Ovary (tissue), 9 donors: ENCODE results near the gene TEX13B. TPM values are rescaled to one million over a fixed set of nuclear protein-coding genes. Genes with fewer than 3 reads are reported as not detected.
"Not testable (repeated sequence)": the region's sequence is repeated elsewhere in the genome, so short reads cannot be mapped to it uniquely, and the experiment has no call there.

Experiments
- DNase-seq, 5 donors: peaks; one replicate each; pipeline ENCODE4 v3.0.0-alpha.2; 2019 to 2020
- H3K27ac ChIP-seq, 2 donors: fragments of 200-600 bp; one replicate each; pipeline versions ENCODE4 v1.5.1 to v1.8.0; 2019 to 2022
- H3K27me3 ChIP-seq: fragments of 200-600 bp; one replicate; pipeline ENCODE4 v1.8.0; 2022
- H3K36me3 ChIP-seq: fragments of 200-600 bp; sonication (generic); one replicate; pipeline ENCODE4 v1.5.1; 2019
- H3K4me1 ChIP-seq: one replicate; pipeline ENCODE4 v1.8.1; 2013; ENCODE audit warnings: mild to moderate bottlenecking, moderate library complexity; ENCODE audit not compliant: insufficient read depth
- H3K4me3 ChIP-seq: fragments of 200-600 bp; sonication (generic); one replicate; pipeline ENCODE4 v1.5.1; 2017
- H3K9me3 ChIP-seq, 2 donors: fragments of 200-600 bp in 1 of 2; sonication (generic) in 1 of 2; one replicate each; pipeline versions ENCODE4 v1.5.1 to v1.8.1; 2013 to 2019; ENCODE audit warnings: mild to moderate bottlenecking in 1 of 2, moderate library complexity in 1 of 2
- CTCF ChIP-seq, 3 donors: fragments of 450-650 bp in 2 of 3; fragments of 200-600 bp in 1 of 3; IDR thresholded peaks; one replicate each; pipeline versions ENCODE4 v1.5.1 to v1.8.0; 2016 to 2022; ENCODE audit warnings: antibody characterized with exemption in 3 of 3, mild to moderate bottlenecking in 1 of 3
- EP300 ChIP-seq: sonication (generic); formaldehyde crosslinking; IDR thresholded peaks from one replicate; pipeline ENCODE4 v1.6.1; 2017; ENCODE audit warnings: antibody characterized with exemption
- POLR2A ChIP-seq: fragments of 450-650 bp; IDR thresholded peaks from one replicate; pipeline ENCODE4 v1.6.1; 2017; ENCODE audit warnings: antibody characterized with exemption, mild to moderate bottlenecking, moderate library complexity
- WGBS, 3 donors: extraction: QIAGEN DNeasy Blood & Tissue Kit in 1 of 3; methylation state at CpG; one replicate each; pipeline versions ENCODE4 v1.1.5 to v1.1.7; 2013 to 2017; 5-methylcytosine and 5-hydroxymethylcytosine counted together
- intact Hi-C, 4 donors: fragments of 100-400 bp; cut with DNase I; formaldehyde crosslinking; loops; one replicate each; pipeline versions ENCODE4 v1.11.0 to v1.15.1; 2022 to 2023
- polyA plus RNA-seq, 2 donors: library from polyadenylated mRNA; stranded (reverse); fragments of 200-250 nt in 1 of 2; fragments of 350-450 nt in 1 of 2; fragmentation: Illumina TruSeq in 1 of 2; extraction: RNeasy Lipid Tissue Mini Kit (QIAGEN cat#74804) in 1 of 2; gene quantifications; one replicate each; pipeline ENCODE4 v1.2.3, GENCODE V29; 2013 to 2014
- total RNA-seq, 7 donors: library from RNA; depleted of rRNA in 2 of 7; stranded (reverse); fragments of >200 nt in 2 of 7; fragmentation: NEBNext Ultra II Directional in 3 of 7; extraction: Animal tissue kit (Norgen Biotek cat#: 25700) in 3 of 7; gene quantifications; one replicate each; pipeline versions ENCODE4 v1.1.0 to v1.2.4, GENCODE V29; 2016 to 2023
- donor health status: DM: no; HTN: no; CAD: no; lungs with moderate emphysema.
- donor health status: DM: no; HTN: no; CAD: no.
- donor health status: Bipolar disorder and iron deficiency.
- donor health status: DM: yes; HTN: yes; CAD: no.
- donor health status: DM: no; HTN: no; CAD: no.
- donor health status: DM: yes; HTN: yes; CAD: no.

TEX13B gene
- total and polyA plus RNA-seq, 9 donors = not detected

DNA sequence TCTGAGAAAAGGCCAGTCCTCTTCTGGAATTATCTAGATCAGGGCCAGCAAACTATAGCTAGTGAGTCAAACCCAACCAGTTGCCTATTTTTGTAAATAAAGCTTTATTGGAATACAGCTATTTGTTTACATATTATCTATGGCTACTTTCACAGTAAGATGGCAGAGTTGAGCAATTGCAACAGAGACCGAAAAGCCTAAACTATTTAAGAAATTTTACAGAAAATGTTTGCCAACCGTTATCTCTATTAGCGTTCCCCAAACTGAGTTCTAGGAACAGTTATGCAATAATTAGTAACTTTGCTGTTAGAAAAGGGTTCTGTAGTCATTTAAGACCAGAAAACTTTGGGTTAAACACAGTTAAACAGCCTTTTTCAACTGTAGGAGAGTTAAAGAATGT lies 10.5 kb downstream of the TEX13B start:
- intact Hi-C loops = no loop called here
- TF ChIP-seq POLR2A (no peak), EP300 (no peak), CTCF (IDR thresholded peaks at IDR 0.05) (no peak)
- H3K4me1 ChIP-seq = no peaks in the 10 kb centered on the region
- no peak overlapping the region for H3K27ac ChIP-seq
- 42 to 56% (median 46%) methylated on average over 3 of the region's 3 CpGs for WGBS, 3 donors
- no peak overlapping the region for H3K4me3 ChIP-seq
- no peaks in the 10 kb centered on the region for H3K9me3 ChIP-seq
- H3K36me3 ChIP-seq = no peaks in the 10 kb centered on the region
- no peaks in the 10 kb centered on the region for H3K27me3 ChIP-seq
- no peak for DNase-seq

GRCh38 chrX:107970073-107970472 lies 12.1 kb downstream of the TEX13B start:
- intact Hi-C loops = no loop called here
- WGBS, 3 donors = 36 to 42% (median 36%) methylated on average over 2 of the region's 2 CpGs

DNA sequence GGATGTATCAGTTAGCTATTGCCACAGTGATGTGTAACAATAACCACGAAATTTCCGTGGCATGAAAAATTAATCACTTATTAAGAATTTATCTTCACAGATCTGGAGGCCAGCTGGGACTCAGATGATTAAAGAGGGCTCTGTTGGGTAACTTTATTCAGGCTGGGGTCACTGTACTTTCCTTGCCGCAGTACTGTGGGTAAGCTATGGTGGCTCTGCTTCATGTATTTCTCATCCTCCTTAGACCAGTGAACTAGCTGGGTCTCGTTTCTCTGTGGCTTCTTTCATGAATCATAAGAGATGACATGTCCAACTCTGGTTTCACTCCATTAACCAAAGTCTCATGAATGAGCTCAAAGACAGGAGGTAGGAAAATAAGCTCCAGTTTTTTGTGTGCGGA lies 13.5 kb downstream of the TEX13B start:
- no peak for TF ChIP-seq POLR2A
- no peak for TF ChIP-seq EP300
- TF ChIP-seq CTCF (IDR thresholded peaks at IDR 0.05) = no peak
- intact Hi-C loops = no loop called here
- no peak overlapping the region for H3K27ac ChIP-seq
- no peaks in the 10 kb centered on the region for H3K4me1 ChIP-seq
- no peaks in the 10 kb centered on the region for H3K36me3 ChIP-seq
- H3K9me3 ChIP-seq = peaks cover 0 to 3% of the 10 kb centered on the region in 2 donors
- 67 to 80% (median 73%) methylated on average over 5 of the region's 5 CpGs for WGBS, 3 donors
- no peaks in the 10 kb centered on the region for H3K27me3 ChIP-seq
- DNase-seq = no peak
- no peak overlapping the region for H3K4me3 ChIP-seq

More at GRCh38 chrX:107970073-107970472, 12.1 kb downstream of the TEX13B start:
- no peak for TF ChIP-seq POLR2A
- TF ChIP-seq CTCF (IDR thresholded peaks at IDR 0.05) = no peak
- no peak for TF ChIP-seq EP300
- Histone ChIP-seq H3K27ac (no peak overlapping the region), H3K9me3 (no peaks in the 10 kb centered on the region), H3K4me3 (no peak overlapping the region), H3K27me3 (no peaks in the 10 kb centered on the region), H3K4me1 (no peaks in the 10 kb centered on the region), H3K36me3 (no peaks in the 10 kb centered on the region)
- no peak for DNase-seq

DNA sequence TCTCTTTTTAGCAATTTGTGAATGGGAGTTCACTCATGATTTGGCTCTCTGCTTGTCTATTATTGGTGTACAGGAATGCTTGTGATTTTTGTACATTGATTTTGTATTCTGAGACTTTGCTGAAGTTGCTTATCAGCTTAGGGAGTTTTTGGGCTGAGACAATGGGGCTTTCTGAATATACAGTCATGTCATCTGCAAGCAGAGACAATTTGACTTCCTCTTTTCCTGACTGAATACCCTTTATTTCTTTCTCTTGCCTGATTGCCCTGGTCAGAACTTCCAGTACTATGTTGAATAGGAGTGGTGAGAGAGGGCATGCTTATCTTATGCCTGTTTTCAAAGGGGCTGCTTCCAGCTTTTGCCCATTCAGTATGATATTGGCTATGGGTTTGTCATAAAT lies 26.8 kb downstream of the TEX13B start:
- H3K27ac ChIP-seq, H3K36me3 ChIP-seq, DNase-seq, H3K27me3 ChIP-seq, H3K9me3 ChIP-seq, intact Hi-C loops, H3K4me3 ChIP-seq, H3K4me1 ChIP-seq: not testable (repeated sequence)

DNA sequence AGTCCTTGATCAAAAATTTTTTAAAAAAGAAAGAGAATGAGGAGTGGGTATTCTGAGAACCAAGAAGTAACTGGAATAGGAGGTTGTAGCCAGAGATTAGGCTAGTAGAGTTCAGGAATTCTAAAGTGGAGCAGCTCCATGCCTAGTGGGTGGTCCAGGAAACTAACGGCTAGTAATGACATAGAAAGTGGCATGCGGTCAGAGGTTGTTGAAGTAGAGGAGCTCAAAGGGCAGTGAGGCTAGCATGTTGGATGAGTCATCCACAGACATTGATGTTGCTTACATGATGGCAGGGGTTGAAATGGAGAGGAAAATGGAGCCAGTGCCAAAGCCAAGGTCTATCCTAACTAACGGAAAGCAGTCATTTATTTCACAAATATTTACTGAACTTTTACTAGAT lies 42.1 kb downstream of the TEX13B start:
- Histone ChIP-seq H3K4me3 (no peak overlapping the region), H3K27ac (no peak overlapping the region), H3K4me1 (no peaks in the 10 kb centered on the region), H3K9me3 (no peaks in the 10 kb centered on the region), H3K36me3 (no peaks in the 10 kb centered on the region), H3K27me3 (no peaks in the 10 kb centered on the region)
- intact Hi-C loops = no loop called here
- DNase-seq = no peak
- TF ChIP-seq POLR2A = no peak
- no peak for TF ChIP-seq EP300
- no peak for TF ChIP-seq CTCF (IDR thresholded peaks at IDR 0.05)
- 73 to 85% (median 76%) methylated on average over 3 of the region's 3 CpGs for WGBS, 3 donors
